Osteocyte (in vitro differentiated cells): ENCODE results near the gene B4GALNT2. TPM values are rescaled to one million over a fixed set of nuclear protein-coding genes. Genes with fewer than 3 reads are reported as not detected.
A peak's percentile ranks its signal among the peaks of the same experiment; 100 is the strongest.

ENCODE experiments used
- DNase-seq: peaks from one replicate; pipeline ENCODE4 v3.0.0; 2021; ENCODE audit warnings: mixed read lengths; ENCODE audit not compliant: unreplicated experiment; ENCODE audit errors: extremely low spot score
- H3K27ac Mint-ChIP-seq: one replicate; pipeline ENCODE4 v1.8.0; 2021; ENCODE audit warnings: mild to moderate bottlenecking, mixed read lengths; ENCODE audit not compliant: unreplicated experiment
- H3K27me3 Mint-ChIP-seq: one replicate; pipeline ENCODE4 v1.8.0; 2021; ENCODE audit warnings: mixed read lengths; ENCODE audit not compliant: unreplicated experiment
- H3K36me3 Mint-ChIP-seq: one replicate; pipeline ENCODE4 v1.8.0; 2021; ENCODE audit warnings: mixed read lengths; ENCODE audit not compliant: unreplicated experiment
- H3K4me1 Mint-ChIP-seq: one replicate; pipeline ENCODE4 v1.8.0; 2021; ENCODE audit warnings: mixed read lengths; ENCODE audit not compliant: unreplicated experiment
- H3K4me3 Mint-ChIP-seq: one replicate; pipeline ENCODE4 v1.8.0; 2021; ENCODE audit warnings: mild to moderate bottlenecking, moderate library complexity, mixed read lengths; ENCODE audit not compliant: unreplicated experiment
- H3K9me3 Mint-ChIP-seq: one replicate; pipeline ENCODE4 v1.8.0; 2021; ENCODE audit warnings: mixed read lengths; ENCODE audit not compliant: unreplicated experiment
- total RNA-seq: library from RNA; stranded (reverse); gene quantifications from 2 replicates; pipeline ENCODE4 v1.2.1, GENCODE V29; 2021
- TF ChIP-seq, protein P1 (sequence below): fragments of 200-600 bp; sonication (generic); IDR thresholded peaks from 2 replicates; pipeline ENCODE4 v1.5.0; 2021; ENCODE audit warnings: antibody characterized with exemption, mild to moderate bottlenecking, moderate library complexity

Gene B4GALNT2
- total RNA-seq, 1 donor from 2014 or later = 0.03 TPM

- H3K36me3 Mint-ChIP-seq = no peaks in the 10 kb centered on the region
- TF ChIP-seq, protein P1, sequence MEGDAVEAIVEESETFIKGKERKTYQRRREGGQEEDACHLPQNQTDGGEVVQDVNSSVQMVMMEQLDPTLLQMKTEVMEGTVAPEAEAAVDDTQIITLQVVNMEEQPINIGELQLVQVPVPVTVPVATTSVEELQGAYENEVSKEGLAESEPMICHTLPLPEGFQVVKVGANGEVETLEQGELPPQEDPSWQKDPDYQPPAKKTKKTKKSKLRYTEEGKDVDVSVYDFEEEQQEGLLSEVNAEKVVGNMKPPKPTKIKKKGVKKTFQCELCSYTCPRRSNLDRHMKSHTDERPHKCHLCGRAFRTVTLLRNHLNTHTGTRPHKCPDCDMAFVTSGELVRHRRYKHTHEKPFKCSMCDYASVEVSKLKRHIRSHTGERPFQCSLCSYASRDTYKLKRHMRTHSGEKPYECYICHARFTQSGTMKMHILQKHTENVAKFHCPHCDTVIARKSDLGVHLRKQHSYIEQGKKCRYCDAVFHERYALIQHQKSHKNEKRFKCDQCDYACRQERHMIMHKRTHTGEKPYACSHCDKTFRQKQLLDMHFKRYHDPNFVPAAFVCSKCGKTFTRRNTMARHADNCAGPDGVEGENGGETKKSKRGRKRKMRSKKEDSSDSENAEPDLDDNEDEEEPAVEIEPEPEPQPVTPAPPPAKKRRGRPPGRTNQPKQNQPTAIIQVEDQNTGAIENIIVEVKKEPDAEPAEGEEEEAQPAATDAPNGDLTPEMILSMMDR = peak; percentile 78
- DNase-seq = peak; percentile 88
- H3K4me1 Mint-ChIP-seq = peaks cover 14% of the 10 kb centered on the region
- H3K27me3 Mint-ChIP-seq = peaks cover 56% of the 10 kb centered on the region
- peak overlapping the region; percentile 40 for H3K4me3 Mint-ChIP-seq
- H3K9me3 Mint-ChIP-seq = no peaks in the 10 kb centered on the region
- H3K27ac Mint-ChIP-seq = no peak overlapping the region
Observed at GRCh38 chr17:49223517-49224197, 91.1 kb downstream of the B4GALNT2 start.

- Mint-ChIP-seq H3K9me3 (no peaks in the 10 kb centered on the region), H3K27me3 (peaks cover 62% of the 10 kb centered on the region), H3K4me3 (peak overlapping the region; percentile 55), H3K4me1 (peaks cover 14% of the 10 kb centered on the region), H3K27ac (no peak overlapping the region), H3K36me3 (no peaks in the 10 kb centered on the region)
- TF ChIP-seq, protein P1 = no peak
- no peak for DNase-seq
Observed at GRCh38 chr17:49224198-49224996, 91.8 kb downstream of the B4GALNT2 start.

GRCh38 chr17:49224997-49225337 lies 92.4 kb downstream of the B4GALNT2 start:
- H3K4me1 Mint-ChIP-seq = peaks cover 18% of the 10 kb centered on the region
- H3K27me3 Mint-ChIP-seq = peaks cover 66% of the 10 kb centered on the region
- H3K9me3 Mint-ChIP-seq = no peaks in the 10 kb centered on the region
- no peak overlapping the region for H3K27ac Mint-ChIP-seq
- TF ChIP-seq, protein P1 = no peak
- no peak for DNase-seq
- H3K4me3 Mint-ChIP-seq = peak overlapping the region; percentile 55
- H3K36me3 Mint-ChIP-seq = no peaks in the 10 kb centered on the region

GRCh38 chr17:49225554-49226236 lies 93.1 kb downstream of the B4GALNT2 start:
- H3K4me3 Mint-ChIP-seq = no peak overlapping the region
- no peaks in the 10 kb centered on the region for H3K36me3 Mint-ChIP-seq
- DNase-seq = no peak
- H3K27ac Mint-ChIP-seq = no peak overlapping the region
- peaks cover 18% of the 10 kb centered on the region for H3K4me1 Mint-ChIP-seq
- TF ChIP-seq, protein P1 = no peak
- H3K9me3 Mint-ChIP-seq = no peaks in the 10 kb centered on the region
- peaks cover 66% of the 10 kb centered on the region for H3K27me3 Mint-ChIP-seq

Other genes starting within 250 kb of the B4GALNT2 start
- 42.3 and 44.2 TPM in 2 replicates for gene ATP5MC1, start 240.0 kb upstream of the B4GALNT2 start, total RNA-seq
- 100 and 102 TPM in 2 replicates for gene UBE2Z, start 224.4 kb upstream of the B4GALNT2 start, total RNA-seq
- gene SNF8, start 187.9 kb upstream of the B4GALNT2 start, total RNA-seq = 125 and 135 TPM in 2 replicates
- not detected in 2 replicates for gene GIP, start 164.2 kb upstream of the B4GALNT2 start, total RNA-seq
- gene IGF2BP1, start 135.4 kb upstream of the B4GALNT2 start, total RNA-seq = 47.6 and 51.4 TPM in 2 replicates
- not detected in 2 replicates for gene GNGT2, start 77.8 kb downstream of the B4GALNT2 start, total RNA-seq
- gene ABI3, start 77.9 kb downstream of the B4GALNT2 start, total RNA-seq = 0.19 TPM in 1 of 2 replicates, not detected in the other
- not detected in 2 replicates for gene PHOSPHO1, start 98.0 kb downstream of the B4GALNT2 start, total RNA-seq
- 37.4 and 38.7 TPM in 2 replicates for gene ZNF652, start 229.5 kb downstream of the B4GALNT2 start, total RNA-seq